Testis (tissue), 3 donors: ENCODE results near the gene PYROXD2. TPM values are rescaled to one million over a fixed set of nuclear protein-coding genes. Genes with fewer than 3 reads are reported as not detected.

ENCODE experiments used
- DNase-seq: peaks from one replicate; pipeline ENCODE4 v3.0.0-alpha.2; 2019
- H3K27ac ChIP-seq, 2 donors: fragments of 200-600 bp; sonication (generic); one replicate each; pipeline ENCODE4 v1.5.1; 2019
- H3K27me3 ChIP-seq: fragments of 200-600 bp; sonication (generic); one replicate; pipeline ENCODE4 v1.5.1; 2019
- H3K36me3 ChIP-seq: fragments of 200-600 bp; sonication (generic); one replicate; pipeline ENCODE4 v1.5.1; 2017; ENCODE audit warnings: low read depth; ENCODE audit errors: missing control alignments
- H3K4me1 ChIP-seq: fragments of 200-600 bp; sonication (generic); one replicate; pipeline ENCODE4 v1.5.1; 2019
- H3K4me3 ChIP-seq, 2 donors: fragments of 200-600 bp; sonication (generic); one replicate each; pipeline ENCODE4 v1.5.1; 2017 to 2019
- H3K9me3 ChIP-seq: fragments of 200-600 bp; sonication (generic); one replicate; pipeline ENCODE4 v1.5.1; 2017
- CTCF ChIP-seq, 3 experiments: fragments of 450-650 bp in 2 of 3; fragments of 200-600 bp in 1 of 3; sonication (generic) in 1 of 3; IDR thresholded peaks; one replicate each; pipeline ENCODE4 v1.5.1; 2016 to 2019; ENCODE audit warnings: antibody characterized with exemption in 3 of 3, mild to moderate bottlenecking in 2 of 3, moderate library complexity in 1 of 3
- POLR2A ChIP-seq: fragments of 450-650 bp; IDR thresholded peaks from one replicate; pipeline ENCODE4 v1.6.1; 2017; ENCODE audit warnings: antibody characterized with exemption, mild to moderate bottlenecking, moderate library complexity
- WGBS, 2 donors: methylation state at CpG; one replicate each; pipeline ENCODE4 v1.1.5; 2018; 5-methylcytosine and 5-hydroxymethylcytosine counted together
- intact Hi-C: fragments of 100-400 bp; cut with DNase I; formaldehyde crosslinking; loops from one replicate; pipeline ENCODE4 v1.15.1; 2023; ENCODE audit warnings: low total_unique reads
- polyA plus RNA-seq: library from polyadenylated mRNA; stranded (reverse); fragments of 350-450 nt; fragmentation: Illumina TruSeq; extraction: RNeasy Lipid Tissue Mini Kit (QIAGEN cat#74804); gene quantifications from one replicate; pipeline ENCODE4 v1.2.3, GENCODE V29; 2014; ENCODE audit warnings: low read depth, low replicate concordance; ENCODE audit not compliant: insufficient read depth
- total RNA-seq, 2 donors: library from RNA; depleted of rRNA; stranded (reverse); fragments of >200 nt; gene quantifications; one replicate each; pipeline ENCODE4 v1.2.3, GENCODE V29; 2016

PYROXD2 gene
- total and polyA plus RNA-seq, 3 donors from 2014 or later: 10.2 to 20.2 (median 13.0) TPM

- DNase-seq: no peak
- 97% methylated on average over 4 of the region's 4 CpGs for WGBS, 2 donors
- Histone ChIP-seq H3K27me3 (no peaks in the 10 kb centered on the region), H3K4me1 (no peaks in the 10 kb centered on the region), H3K27ac (no peak overlapping the region), H3K36me3 (no peaks in the 10 kb centered on the region), H3K4me3 (no peak overlapping the region), H3K9me3 (no peaks in the 10 kb centered on the region)
- TF ChIP-seq POLR2A (no peak), CTCF (IDR thresholded peaks at IDR 0.05) (no peak)
- intact Hi-C loops: no loop called here
These were observed 36.3 kb downstream of the PYROXD2 start for GRCh38 chr10:98378722-98379121.

- Histone ChIP-seq H3K27ac (no peak overlapping the region), H3K27me3 (no peaks in the 10 kb centered on the region), H3K4me3 (no peak overlapping the region), H3K9me3 (no peaks in the 10 kb centered on the region), H3K4me1 (no peaks in the 10 kb centered on the region), H3K36me3 (no peaks in the 10 kb centered on the region)
- intact Hi-C loops: no loop called here
- 98 to 100% methylated on average over 3 of the region's 3 CpGs for WGBS, 2 donors
- no peak for TF ChIP-seq POLR2A
- TF ChIP-seq CTCF (IDR thresholded peaks at IDR 0.05): no peak
- no peak for DNase-seq
These were observed 37.4 kb downstream of the PYROXD2 start for GRCh38 chr10:98377536-98377935.

GRCh38 chr10:98377001-98377400 is 38.0 kb downstream of the PYROXD2 start:
- H3K4me1 ChIP-seq: no peaks in the 10 kb centered on the region
- intact Hi-C loops: no loop called here
- no peaks in the 10 kb centered on the region for H3K9me3 ChIP-seq
- no peak overlapping the region for H3K27ac ChIP-seq
- no peak for TF ChIP-seq CTCF (IDR thresholded peaks at IDR 0.05)
- no peak for TF ChIP-seq POLR2A
- H3K4me3 ChIP-seq: no peak overlapping the region
- DNase-seq: no peak
- no peaks in the 10 kb centered on the region for H3K36me3 ChIP-seq
- H3K27me3 ChIP-seq: no peaks in the 10 kb centered on the region
- WGBS, 2 donors: 93 to 96% methylated on average over 2 of the region's 2 CpGs

GRCh38 chr10:98376485-98376884 is 38.5 kb downstream of the PYROXD2 start:
- Histone ChIP-seq H3K4me1 (no peaks in the 10 kb centered on the region), H3K9me3 (no peaks in the 10 kb centered on the region), H3K27ac (no peak overlapping the region), H3K27me3 (no peaks in the 10 kb centered on the region), H3K36me3 (no peaks in the 10 kb centered on the region), H3K4me3 (no peak overlapping the region)
- no peak for DNase-seq
- intact Hi-C loops: no loop called here
- TF ChIP-seq POLR2A (no peak), CTCF (IDR thresholded peaks at IDR 0.05) (no peak)
- WGBS, 2 donors: 73 to 75% methylated on average over 1 of the region's 1 CpG

GRCh38 chr10:98374217-98374985 is 40.6 kb downstream of the PYROXD2 start:
- no peaks in the 10 kb centered on the region for H3K9me3 ChIP-seq
- TF ChIP-seq CTCF (IDR thresholded peaks at IDR 0.05): no peak
- TF ChIP-seq POLR2A: no peak
- intact Hi-C loops: no loop called here
- no peaks in the 10 kb centered on the region for H3K4me1 ChIP-seq
- WGBS, 2 donors: 61 to 69% methylated on average over 8 of the region's 8 CpGs
- no peaks in the 10 kb centered on the region for H3K27me3 ChIP-seq
- H3K36me3 ChIP-seq: no peaks in the 10 kb centered on the region
- DNase-seq: no peak
- H3K27ac ChIP-seq: no peak overlapping the region
- no peak overlapping the region for H3K4me3 ChIP-seq
